ENCODE measurements around the gene VEGFC. TPM values are rescaled to one million over a fixed set of nuclear protein-coding genes. Genes with fewer than 3 reads are reported as not detected.

The VEGFC gene
- total RNA-seq, 1 donor from 2014 or later: 11.1 TPM

- no peak for DNase-seq (ENCODE audit: low spot score)
- no peak overlapping the region for H3K27ac Mint-ChIP-seq (ENCODE audit: unreplicated experiment)
- TF ChIP-seq CTCF (IDR thresholded peaks at IDR 0.05): no peak
These were observed 32.1 kb upstream of the VEGFC start for GRCh38 chr4:176824645-176825366.

GRCh38 chr4:176818531-176818930 lies 25.8 kb upstream of the VEGFC start:
- Mint-ChIP-seq H3K4me3 (ENCODE audit: unreplicated experiment) (no peak overlapping the region), H3K27ac (ENCODE audit: unreplicated experiment) (no peak overlapping the region), H3K36me3 (ENCODE audit: low read depth) (no peaks in the 10 kb centered on the region), H3K9me3 (ENCODE audit: low read depth) (no peaks in the 10 kb centered on the region), H3K27me3 (ENCODE audit: low read depth) (no peaks in the 10 kb centered on the region), H3K4me1 (ENCODE audit: low read depth) (peaks cover 12% of the 10 kb centered on the region)
- no peak for DNase-seq (ENCODE audit: low spot score)
- TF ChIP-seq CTCF (IDR thresholded peaks at IDR 0.05): no peak

More at GRCh38 chr4:176824645-176825366, 32.1 kb upstream of the VEGFC start:
- H3K4me3 Mint-ChIP-seq (ENCODE audit: unreplicated experiment): no peak overlapping the region
- peaks cover 2% of the 10 kb centered on the region for H3K36me3 Mint-ChIP-seq (ENCODE audit: low read depth)
- H3K9me3 Mint-ChIP-seq (ENCODE audit: low read depth): peaks cover 10% of the 10 kb centered on the region
- peaks cover 12% of the 10 kb centered on the region for H3K4me1 Mint-ChIP-seq (ENCODE audit: low read depth)
- H3K27me3 Mint-ChIP-seq (ENCODE audit: low read depth): no peaks in the 10 kb centered on the region

GRCh38 chr4:176817204-176817603 lies 24.5 kb upstream of the VEGFC start:
- no peaks in the 10 kb centered on the region for H3K9me3 Mint-ChIP-seq (ENCODE audit: low read depth)
- no peak overlapping the region for H3K4me3 Mint-ChIP-seq (ENCODE audit: unreplicated experiment)
- H3K4me1 Mint-ChIP-seq (ENCODE audit: low read depth): peaks cover 12% of the 10 kb centered on the region
- H3K27ac Mint-ChIP-seq (ENCODE audit: unreplicated experiment): no peak overlapping the region
- no peaks in the 10 kb centered on the region for H3K27me3 Mint-ChIP-seq (ENCODE audit: low read depth)
- H3K36me3 Mint-ChIP-seq (ENCODE audit: low read depth): no peaks in the 10 kb centered on the region
- TF ChIP-seq CTCF (IDR thresholded peaks at IDR 0.05): no peak
- DNase-seq (ENCODE audit: low spot score): no peak

GRCh38 chr4:176814770-176815169 lies 22.0 kb upstream of the VEGFC start:
- Mint-ChIP-seq H3K9me3 (ENCODE audit: low read depth) (no peaks in the 10 kb centered on the region), H3K27ac (ENCODE audit: unreplicated experiment) (no peak overlapping the region), H3K36me3 (ENCODE audit: low read depth) (no peaks in the 10 kb centered on the region), H3K27me3 (ENCODE audit: low read depth) (no peaks in the 10 kb centered on the region), H3K4me3 (ENCODE audit: unreplicated experiment) (no peak overlapping the region), H3K4me1 (ENCODE audit: low read depth) (peaks cover 12% of the 10 kb centered on the region)
- no peak for TF ChIP-seq CTCF (IDR thresholded peaks at IDR 0.05)
- DNase-seq (ENCODE audit: low spot score): no peak

GRCh38 chr4:176810481-176811249 lies 17.9 kb upstream of the VEGFC start:
- no peaks in the 10 kb centered on the region for H3K27me3 Mint-ChIP-seq (ENCODE audit: low read depth)
- TF ChIP-seq CTCF (IDR thresholded peaks at IDR 0.05): no peak
- no peak for DNase-seq (ENCODE audit: low spot score)
- peaks cover 9% of the 10 kb centered on the region for H3K9me3 Mint-ChIP-seq (ENCODE audit: low read depth)
- H3K36me3 Mint-ChIP-seq (ENCODE audit: low read depth): no peaks in the 10 kb centered on the region
- peaks cover 10% of the 10 kb centered on the region for H3K4me1 Mint-ChIP-seq (ENCODE audit: low read depth)
- H3K27ac Mint-ChIP-seq (ENCODE audit: unreplicated experiment): no peak overlapping the region
- H3K4me3 Mint-ChIP-seq (ENCODE audit: unreplicated experiment): no peak overlapping the region

All from chondrocyte (in vitro differentiated cells).